HFFc6 (cell line): ENCODE data around the gene IL1RAPL1. TPM values are rescaled to one million over a fixed set of nuclear protein-coding genes. Genes with fewer than 3 reads are reported as not detected.

ENCODE experiments used
- DNase-seq: peaks from one replicate; pipeline ENCODE4 v3.0.0-alpha.2; 2018
- H3K27ac Mint-ChIP-seq: 2 replicates; pipeline ENCODE4 v1.8.0; 2020; ENCODE audit warnings: mild to moderate bottlenecking, mixed read lengths
- H3K27me3 Mint-ChIP-seq: 2 replicates; pipeline ENCODE4 v1.8.0; 2021; ENCODE audit warnings: mild to moderate bottlenecking, moderate library complexity, mixed read lengths; ENCODE audit not compliant: insufficient read depth
- H3K36me3 Mint-ChIP-seq: 2 replicates; pipeline ENCODE4 v1.8.0; 2021; ENCODE audit warnings: low read depth, mixed read lengths
- H3K4me1 Mint-ChIP-seq: 2 replicates; pipeline ENCODE4 v1.8.0; 2020; ENCODE audit warnings: low read depth, mixed read lengths
- H3K4me3 Mint-ChIP-seq: 2 replicates; pipeline ENCODE4 v1.8.0; 2020; ENCODE audit warnings: mild to moderate bottlenecking, moderate library complexity, mixed read lengths
- H3K9me3 Mint-ChIP-seq: 2 replicates; pipeline ENCODE4 v1.8.0; 2020; ENCODE audit warnings: mild to moderate bottlenecking, mixed read lengths
- total RNA-seq, 6 experiments: library from RNA; stranded (reverse); fragmentation: NEBNext Ultra II Directional; extraction: Animal tissue kit (Norgen Biotek cat#: 25700); gene quantifications; 2 replicates in 1 of 6; 3 replicates in 5 of 6; pipeline ENCODE4 v1.2.3, GENCODE V29; 2021
- TF ChIP-seq, protein P1 (sequence below): fragments of 200-600 bp; sonication (generic); IDR thresholded peaks from 2 replicates; pipeline ENCODE4 v1.5.0; 2021; ENCODE audit warnings: antibody characterized with exemption, mild to moderate bottlenecking

Gene IL1RAPL1
- total RNA-seq, 6 experiments from 2014 or later, result not detected

- H3K27ac Mint-ChIP-seq, result no peak overlapping the region
- H3K9me3 Mint-ChIP-seq, result no peaks in the 10 kb centered on the region
- TF ChIP-seq, protein P1, sequence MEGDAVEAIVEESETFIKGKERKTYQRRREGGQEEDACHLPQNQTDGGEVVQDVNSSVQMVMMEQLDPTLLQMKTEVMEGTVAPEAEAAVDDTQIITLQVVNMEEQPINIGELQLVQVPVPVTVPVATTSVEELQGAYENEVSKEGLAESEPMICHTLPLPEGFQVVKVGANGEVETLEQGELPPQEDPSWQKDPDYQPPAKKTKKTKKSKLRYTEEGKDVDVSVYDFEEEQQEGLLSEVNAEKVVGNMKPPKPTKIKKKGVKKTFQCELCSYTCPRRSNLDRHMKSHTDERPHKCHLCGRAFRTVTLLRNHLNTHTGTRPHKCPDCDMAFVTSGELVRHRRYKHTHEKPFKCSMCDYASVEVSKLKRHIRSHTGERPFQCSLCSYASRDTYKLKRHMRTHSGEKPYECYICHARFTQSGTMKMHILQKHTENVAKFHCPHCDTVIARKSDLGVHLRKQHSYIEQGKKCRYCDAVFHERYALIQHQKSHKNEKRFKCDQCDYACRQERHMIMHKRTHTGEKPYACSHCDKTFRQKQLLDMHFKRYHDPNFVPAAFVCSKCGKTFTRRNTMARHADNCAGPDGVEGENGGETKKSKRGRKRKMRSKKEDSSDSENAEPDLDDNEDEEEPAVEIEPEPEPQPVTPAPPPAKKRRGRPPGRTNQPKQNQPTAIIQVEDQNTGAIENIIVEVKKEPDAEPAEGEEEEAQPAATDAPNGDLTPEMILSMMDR, result no peak
- peaks cover 15% of the 10 kb centered on the region for H3K4me1 Mint-ChIP-seq
- H3K36me3 Mint-ChIP-seq, result no peaks in the 10 kb centered on the region
- H3K27me3 Mint-ChIP-seq, result peaks cover 1% of the 10 kb centered on the region
- DNase-seq, result no peak
- H3K4me3 Mint-ChIP-seq, result no peak overlapping the region
Measured at GRCh38 chrX:29542152-29542551, 954.9 kb downstream of the IL1RAPL1 start.

- DNase-seq, result no peak
- Mint-ChIP-seq H3K27ac (no peak overlapping the region), H3K4me3 (no peak overlapping the region), H3K27me3 (peaks cover 1% of the 10 kb centered on the region), H3K36me3 (no peaks in the 10 kb centered on the region), H3K4me1 (peaks cover 11% of the 10 kb centered on the region), H3K9me3 (no peaks in the 10 kb centered on the region)
- TF ChIP-seq, protein P1, result no peak
Measured at GRCh38 chrX:29545878-29546277, 958.6 kb downstream of the IL1RAPL1 start.

GRCh38 chrX:29547877-29548276, 960.6 kb downstream of the IL1RAPL1 start:
- no peak for DNase-seq
- Mint-ChIP-seq H3K4me1 (0 out of 2 replicates have a peak, but pooled peaks cover 1% of the 10 kb centered on the region), H3K27me3 (peaks cover 1% of the 10 kb centered on the region), H3K36me3 (no peaks in the 10 kb centered on the region), H3K9me3 (no peaks in the 10 kb centered on the region), H3K27ac (no peak overlapping the region), H3K4me3 (no peak overlapping the region)
- TF ChIP-seq, protein P1, result no peak

DNA sequence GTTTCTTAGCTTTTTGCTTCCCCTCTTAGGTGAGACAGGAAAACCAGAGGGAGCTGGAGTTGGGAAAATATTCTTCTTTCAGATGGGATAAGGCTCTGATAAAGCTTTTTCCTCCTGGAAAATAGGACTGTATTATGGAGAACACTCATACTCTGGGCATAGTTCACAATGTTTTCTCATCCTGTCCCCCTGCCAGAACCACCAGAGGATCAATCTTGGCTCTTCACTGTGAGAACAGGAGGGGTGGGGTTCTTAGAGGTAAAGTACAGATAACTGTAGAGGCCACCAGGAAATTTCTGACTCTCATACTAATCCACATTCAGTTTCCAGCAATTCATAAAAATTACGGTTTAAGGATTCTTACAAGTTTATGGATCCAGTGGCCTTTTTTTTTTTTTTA, 966.3 kb downstream of the IL1RAPL1 start:
- H3K27ac Mint-ChIP-seq, result no peak overlapping the region
- DNase-seq, result no peak
- no peaks in the 10 kb centered on the region for H3K36me3 Mint-ChIP-seq
- no peaks in the 10 kb centered on the region for H3K27me3 Mint-ChIP-seq
- H3K4me1 Mint-ChIP-seq, result peaks cover 6% of the 10 kb centered on the region; the same call in 1 of the 2 replicates
- no peak overlapping the region for H3K4me3 Mint-ChIP-seq
- TF ChIP-seq, protein P1, result no peak
- no peaks in the 10 kb centered on the region for H3K9me3 Mint-ChIP-seq

DNA sequence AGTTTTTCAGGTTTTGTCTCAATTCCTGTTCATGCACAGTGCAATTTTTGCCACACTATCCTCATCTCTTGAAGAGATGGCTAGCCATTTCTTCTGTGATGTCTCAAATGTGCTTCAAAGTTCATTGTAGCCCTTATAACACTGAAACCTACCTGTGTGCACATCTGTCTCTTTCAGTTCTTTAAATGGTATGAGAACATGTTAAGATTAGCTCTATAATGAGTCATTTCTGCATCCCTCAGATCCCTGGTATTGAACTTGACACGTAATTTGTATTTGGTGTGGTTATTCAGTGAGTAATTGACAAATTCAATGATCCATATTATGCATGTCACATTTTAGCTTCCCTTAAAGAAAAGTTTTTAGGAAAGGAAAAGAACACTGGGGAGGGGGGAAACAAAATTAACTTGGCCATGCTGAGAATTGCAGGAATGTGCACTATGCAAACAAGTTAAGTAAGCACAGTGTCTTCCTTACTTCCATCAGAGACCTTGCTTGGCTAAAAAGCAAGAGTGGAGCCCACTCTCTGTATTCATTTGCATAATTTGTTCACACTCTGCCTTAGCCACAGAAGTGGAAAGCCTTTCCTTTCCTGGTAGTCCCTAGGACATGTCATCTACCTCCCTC, 968.3 kb downstream of the IL1RAPL1 start:
- Mint-ChIP-seq H3K27ac (no peak overlapping the region), H3K4me1 (peaks cover 6% of the 10 kb centered on the region; the same call in 1 of the 2 replicates), H3K4me3 (no peak overlapping the region), H3K27me3 (no peaks in the 10 kb centered on the region), H3K36me3 (peaks cover 7% of the 10 kb centered on the region), H3K9me3 (peaks cover 8% of the 10 kb centered on the region; the same call in 1 of the 2 replicates)
- TF ChIP-seq, protein P1, result no peak
- no peak for DNase-seq
